T1000 (cell line): ENCODE results near the gene PEX3.
"Not testable (repeated sequence)": the region's sequence is repeated elsewhere in the genome, so short reads cannot be mapped to it uniquely, and the experiment has no call there.

Experiments
- DNase-seq: peaks from one replicate; lab custom pipeline; 2025; ENCODE audit warnings: mixed read lengths; lab: John Stamatoyannopoulos, UW

Gene PEX3

DNA sequence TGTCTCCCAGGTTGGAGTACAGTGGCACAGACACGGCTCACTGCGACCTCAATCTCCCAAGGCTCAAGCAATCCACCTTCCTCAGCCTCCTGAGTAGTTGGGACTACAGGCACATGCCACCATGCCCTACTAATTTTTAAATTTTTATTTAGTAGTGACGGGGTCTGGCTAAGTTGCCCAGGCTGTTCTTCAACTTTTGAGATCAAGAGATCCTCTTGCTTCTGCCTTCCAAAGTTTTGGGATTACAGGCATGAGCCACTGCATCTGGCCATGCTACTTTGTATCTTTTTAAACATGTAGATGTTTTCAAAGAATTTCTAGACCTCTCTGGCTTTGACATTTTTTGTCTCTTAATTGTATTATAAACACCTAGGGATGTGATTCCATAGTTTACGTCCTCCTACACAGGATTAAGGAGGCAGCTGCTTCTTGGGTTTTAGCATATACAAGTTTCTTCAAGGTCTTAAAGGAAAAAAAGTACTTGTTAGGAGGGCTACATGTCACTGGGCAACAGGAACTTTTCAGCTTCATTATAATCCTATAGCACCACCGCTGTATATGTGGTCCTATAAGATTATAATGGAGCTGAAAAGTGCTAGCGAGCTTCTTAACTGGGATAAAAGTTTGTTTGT lies 1.4 kb upstream of the PEX3 start:
- DNase-seq, result no peak

DNA sequence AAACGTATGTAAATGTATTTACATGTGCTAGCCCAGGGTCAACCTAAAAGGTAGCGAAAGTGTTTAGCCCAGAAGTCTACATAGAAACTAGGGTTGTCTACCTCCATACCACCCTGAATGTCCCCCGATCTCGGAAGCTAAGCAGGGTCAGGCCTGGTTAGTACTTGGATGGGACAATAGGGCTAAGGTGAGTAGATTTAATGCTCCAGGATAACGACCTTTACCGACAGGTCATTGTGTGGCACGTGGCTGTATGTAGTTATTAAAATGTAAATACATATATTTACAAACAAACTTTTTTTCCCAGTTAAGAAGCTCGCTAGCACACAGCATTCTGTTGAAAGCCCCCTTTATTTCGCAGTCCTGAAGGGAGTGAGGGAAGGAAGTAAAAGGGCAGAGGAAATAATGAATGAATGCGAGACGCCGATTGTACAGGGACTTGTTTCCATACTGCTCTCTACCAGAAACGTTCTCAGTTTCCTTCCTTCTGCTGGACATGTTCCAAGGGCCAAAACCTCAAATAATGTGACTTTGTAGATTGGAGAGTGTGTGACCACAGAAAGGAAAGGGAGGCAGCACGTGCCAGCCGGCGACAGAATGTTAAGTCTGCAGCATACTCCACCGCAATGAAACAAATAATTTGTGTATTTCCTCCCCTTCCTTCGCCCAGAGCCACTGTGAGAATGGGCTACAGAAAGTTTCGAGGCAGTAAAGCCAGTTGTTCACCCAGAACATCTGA lies 722 bp upstream of the PEX3 start:
- DNase-seq, result no peak

- no peak for DNase-seq
Observed at GRCh38 chr6:143451531-143451930, 926 bp downstream of the PEX3 start.

- DNase-seq, result no peak
Observed at GRCh38 chr6:143457563-143458359, 7.2 kb downstream of the PEX3 start.

DNA sequence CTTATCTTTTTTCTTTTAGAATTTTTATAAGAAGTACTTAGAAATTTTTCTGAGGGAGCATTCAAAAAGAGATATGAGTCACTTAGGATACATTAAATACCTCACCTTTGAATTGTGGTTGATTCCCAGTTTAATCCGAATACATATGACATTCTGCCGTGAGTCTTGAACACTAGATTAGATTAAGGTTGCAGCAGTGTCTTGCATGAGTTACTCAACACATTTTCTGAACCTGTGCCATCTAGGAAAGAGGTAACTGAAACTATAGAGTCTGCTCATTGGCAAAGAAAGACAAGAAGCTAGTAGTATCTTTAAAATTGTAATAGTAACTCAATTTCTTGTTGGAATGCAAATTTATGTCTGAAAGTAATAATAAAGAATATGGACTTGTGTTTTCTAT lies 14.9 kb downstream of the PEX3 start:
- DNase-seq, result no peak

DNA sequence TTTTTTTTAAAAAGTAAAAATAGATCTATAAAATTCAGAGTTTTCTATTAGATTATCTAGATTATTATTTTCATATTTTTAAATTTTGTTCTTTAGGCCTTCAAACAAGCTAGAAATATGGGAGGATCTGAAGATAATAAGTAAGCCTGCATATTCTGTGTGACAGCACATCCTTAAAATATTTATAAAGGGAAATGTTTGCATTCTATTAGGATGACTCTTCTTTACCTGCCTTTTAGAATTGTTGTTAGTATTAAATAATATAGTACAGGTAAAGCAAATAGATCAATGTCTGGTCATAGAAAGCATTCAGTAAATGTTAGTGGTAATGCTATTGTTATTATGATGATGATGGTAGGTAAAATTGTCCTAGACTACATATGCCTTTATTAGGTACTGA lies 17.4 kb downstream of the PEX3 start:
- DNase-seq, result no peak

DNA sequence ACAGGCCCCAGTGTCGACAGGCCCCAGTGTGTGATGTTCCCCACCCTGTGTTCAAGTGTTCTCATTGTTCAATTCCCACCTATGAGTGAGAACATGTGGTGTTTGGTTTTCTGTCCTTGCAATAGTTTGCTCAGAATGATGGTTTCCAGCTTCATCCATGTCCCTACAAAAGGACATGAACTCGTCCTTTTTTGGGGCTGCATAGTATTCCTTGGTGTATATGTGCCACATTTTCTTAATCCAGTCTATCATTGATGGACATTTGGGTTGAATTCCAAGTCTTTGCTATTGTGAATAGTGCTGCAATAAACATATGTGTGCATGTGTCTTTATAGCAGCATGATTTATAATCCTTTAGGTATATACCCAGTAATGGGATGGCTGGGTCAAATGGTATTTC lies 18.2 kb downstream of the PEX3 start:
- not testable (repeated sequence) for DNase-seq

DNA sequence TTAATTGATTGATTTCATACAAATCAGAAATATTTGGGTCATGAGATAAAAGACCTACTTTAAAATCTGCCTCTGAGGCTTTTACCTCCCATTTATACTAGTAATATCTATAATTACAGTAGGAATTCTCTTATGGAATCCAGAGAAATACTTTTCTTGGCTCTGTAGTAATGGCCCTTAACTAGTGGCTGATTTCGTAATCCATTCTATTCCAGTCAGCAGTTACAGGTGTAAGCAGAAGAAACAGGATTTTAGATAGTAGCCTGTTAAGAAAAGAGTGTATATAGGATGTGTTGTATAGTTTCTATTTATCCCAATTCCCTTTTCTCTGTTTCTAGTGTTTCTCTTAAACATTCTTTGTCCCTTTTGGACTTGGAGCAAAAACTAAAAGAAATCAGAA lies 21.2 kb downstream of the PEX3 start:
- no peak for DNase-seq

DNA sequence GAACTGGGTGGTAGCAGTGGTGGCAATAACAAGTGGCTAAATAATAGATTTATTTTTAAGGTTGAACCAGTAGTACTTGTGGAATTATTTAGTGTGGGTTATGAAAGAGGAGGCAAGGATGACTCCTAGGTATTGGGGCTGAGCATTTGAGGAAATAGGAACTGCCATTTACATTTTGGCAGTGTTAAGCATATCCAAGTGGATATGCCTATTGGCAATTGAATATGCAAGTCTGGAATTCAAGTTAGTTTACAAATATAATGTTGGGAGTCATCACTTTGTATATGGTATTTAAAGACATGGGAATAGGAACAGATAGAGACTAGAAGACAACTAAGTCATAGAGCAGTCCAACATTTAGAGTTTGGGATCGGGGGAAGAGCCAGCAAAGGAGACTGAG lies 25.9 kb downstream of the PEX3 start:
- no peak for DNase-seq

DNA sequence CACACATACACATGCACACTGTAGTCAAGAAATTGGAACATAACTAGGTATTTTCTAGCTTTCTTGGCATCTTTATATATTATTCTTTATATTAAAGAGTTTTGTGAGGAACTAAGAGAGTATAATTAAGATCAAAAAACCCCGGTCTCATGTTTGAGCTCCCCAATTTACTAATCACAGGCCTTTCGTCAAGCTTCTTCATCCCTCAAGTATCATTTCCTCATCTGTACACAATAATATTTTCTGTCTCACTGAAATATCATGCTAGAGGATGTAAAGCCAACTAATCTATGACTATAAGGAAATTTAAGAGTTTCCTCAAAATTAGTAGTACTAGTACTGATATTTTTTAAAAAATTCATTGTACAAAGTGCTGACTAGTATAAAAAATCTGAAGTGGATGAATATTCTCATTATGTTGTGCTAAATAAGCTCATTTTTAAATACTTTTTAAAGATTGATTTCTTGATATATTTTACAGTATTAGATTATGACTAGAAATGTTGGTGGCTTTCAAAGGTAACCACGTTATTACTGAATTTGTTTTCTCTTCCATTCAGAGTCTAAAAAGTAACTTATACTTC lies 28.0 kb downstream of the PEX3 start:
- no peak for DNase-seq

- DNase-seq, result no peak
Observed at GRCh38 chr6:143482593-143482992, 32.0 kb downstream of the PEX3 start.

- no peak for DNase-seq
Observed at GRCh38 chr6:143485967-143486366, 35.4 kb downstream of the PEX3 start.

GRCh38 chr6:143486752-143487151 lies 36.1 kb downstream of the PEX3 start:
- DNase-seq, result no peak

- DNase-seq, result no peak
Observed at GRCh38 chr6:143490244-143490643, 39.6 kb downstream of the PEX3 start.

- DNase-seq, result no peak
Observed at GRCh38 chr6:143490775-143491174, 40.2 kb downstream of the PEX3 start.

DNA sequence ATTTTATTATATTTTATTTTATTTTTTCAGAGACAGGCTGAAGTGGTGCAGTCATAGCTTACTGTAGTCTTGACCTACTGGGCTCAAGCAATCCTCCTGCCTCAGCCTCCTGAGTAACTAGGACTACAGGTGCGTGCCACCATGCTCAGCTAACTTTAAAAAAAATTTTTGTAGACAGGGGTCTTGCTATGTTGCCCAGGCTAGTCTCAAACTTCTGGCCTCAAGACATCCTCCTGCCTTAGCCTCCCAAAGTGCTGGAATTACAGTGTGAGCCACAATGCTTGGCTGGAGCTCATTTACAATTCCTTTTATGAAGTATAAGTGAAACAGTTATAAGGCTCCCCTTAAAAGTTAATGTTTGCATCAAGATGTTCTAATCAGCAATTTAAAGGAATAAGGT lies 46.4 kb downstream of the PEX3 start:
- DNase-seq, result no peak

DNA sequence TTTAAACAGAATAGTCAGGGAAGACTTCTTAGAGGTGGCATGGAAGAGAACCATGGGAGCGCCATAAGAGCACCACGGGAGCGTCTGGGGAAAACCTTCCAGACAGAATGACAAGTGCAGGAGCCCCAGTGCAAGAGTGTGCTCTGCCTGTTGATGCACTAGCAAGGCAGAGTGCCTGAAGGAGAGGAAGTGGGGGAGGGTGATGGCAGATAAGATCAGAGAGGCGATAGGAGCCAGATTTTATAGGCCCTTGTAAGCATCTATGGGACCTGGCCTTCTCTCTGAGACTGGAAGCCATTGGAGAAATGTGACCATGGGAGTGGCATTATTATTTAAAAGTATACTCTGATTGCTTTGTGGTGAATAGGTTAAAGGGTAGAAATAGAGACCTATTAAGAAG lies 47.8 kb downstream of the PEX3 start:
- no peak for DNase-seq

GRCh38 chr6:143501851-143502250 lies 51.2 kb downstream of the PEX3 start:
- no peak for DNase-seq

GRCh38 chr6:143504369-143504768 lies 53.8 kb downstream of the PEX3 start:
- DNase-seq, result no peak

DNA sequence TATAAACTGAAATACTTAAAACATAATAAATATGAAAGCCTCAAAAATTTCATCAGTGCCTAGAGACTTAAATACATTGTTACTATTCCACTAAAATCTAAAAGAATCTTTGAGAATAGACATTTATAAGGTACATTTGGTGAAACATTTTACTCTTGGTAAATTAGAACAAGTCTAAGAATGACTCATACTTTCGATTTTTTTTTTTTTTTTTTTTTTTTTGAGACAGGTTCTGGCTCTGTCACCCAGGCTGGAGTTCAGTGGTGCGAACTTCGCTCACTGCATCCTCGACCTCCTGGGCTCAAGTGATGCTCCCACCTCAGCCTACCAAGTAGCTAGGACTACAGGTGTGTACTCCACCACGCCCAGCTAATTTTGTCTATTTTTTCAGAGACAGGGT lies 54.5 kb downstream of the PEX3 start:
- no peak for DNase-seq

- DNase-seq, result no peak
Observed at GRCh38 chr6:143505537-143505936, 54.9 kb downstream of the PEX3 start.

- no peak for DNase-seq
Observed at GRCh38 chr6:143506199-143506598, 55.6 kb downstream of the PEX3 start.

GRCh38 chr6:143506620-143507019 lies 56.0 kb downstream of the PEX3 start:
- no peak for DNase-seq
